BJ (cell line): Measurements from ENCODE around the gene CWC22. TPM values are rescaled to one million over a fixed set of nuclear protein-coding genes. Genes with fewer than 3 reads are reported as not detected.

Source experiments
- CTCF ChIA-PET: fragments of 350-600 bp; formaldehyde crosslinking; extraction: SDS; loops from one replicate; lab custom pipeline; 2021; ENCODE audit warnings: antibody characterized with exemption, inconsistent platforms; lab: Yijun Ruan, JAX
- POLR2A ChIA-PET: fragments of 300-600 bp; sonication (Branson Sonifier 250); formaldehyde crosslinking; extraction: SDS; loops from one replicate; lab custom pipeline; 2021; ENCODE audit warnings: antibody characterized with exemption; lab: Charles Lee
- DNase-seq: peaks from one replicate; pipeline ENCODE4 v3.0.0-alpha.2; 2011; ENCODE audit warnings: low read depth
- H3K27me3 ChIP-seq: 2 replicates; pipeline ENCODE4 v1.6.0; 2011; ENCODE audit warnings: low read length; ENCODE audit not compliant: control insufficient read depth, insufficient read depth
- H3K36me3 ChIP-seq: 2 replicates; pipeline ENCODE4 v1.5.1; 2011; ENCODE audit warnings: low read length; ENCODE audit not compliant: control insufficient read depth, insufficient read depth
- H3K4me3 ChIP-seq: 2 replicates; pipeline ENCODE4 v1.5.1; 2011; ENCODE audit warnings: low read depth, mild to moderate bottlenecking, control low read depth, low read length
- polyA plus RNA-seq: library from polyadenylated mRNA; depleted of rRNA; stranded (reverse); fragments of >200 nt; gene quantifications from 2 replicates; pipeline ENCODE4 v1.2.3, GENCODE V29; 2011
- TF ChIP-seq, protein P1 (sequence below): IDR thresholded peaks from 2 replicates; pipeline ENCODE4 v1.5.1; 2011; ENCODE audit warnings: low read depth, mild to moderate bottlenecking, control low read depth, inconsistent platforms, low read length, moderate library complexity; ENCODE audit not compliant: insufficient read depth

CWC22 gene
- polyA plus RNA-seq, 1 experiment, result 1.2 TPM

DNA sequence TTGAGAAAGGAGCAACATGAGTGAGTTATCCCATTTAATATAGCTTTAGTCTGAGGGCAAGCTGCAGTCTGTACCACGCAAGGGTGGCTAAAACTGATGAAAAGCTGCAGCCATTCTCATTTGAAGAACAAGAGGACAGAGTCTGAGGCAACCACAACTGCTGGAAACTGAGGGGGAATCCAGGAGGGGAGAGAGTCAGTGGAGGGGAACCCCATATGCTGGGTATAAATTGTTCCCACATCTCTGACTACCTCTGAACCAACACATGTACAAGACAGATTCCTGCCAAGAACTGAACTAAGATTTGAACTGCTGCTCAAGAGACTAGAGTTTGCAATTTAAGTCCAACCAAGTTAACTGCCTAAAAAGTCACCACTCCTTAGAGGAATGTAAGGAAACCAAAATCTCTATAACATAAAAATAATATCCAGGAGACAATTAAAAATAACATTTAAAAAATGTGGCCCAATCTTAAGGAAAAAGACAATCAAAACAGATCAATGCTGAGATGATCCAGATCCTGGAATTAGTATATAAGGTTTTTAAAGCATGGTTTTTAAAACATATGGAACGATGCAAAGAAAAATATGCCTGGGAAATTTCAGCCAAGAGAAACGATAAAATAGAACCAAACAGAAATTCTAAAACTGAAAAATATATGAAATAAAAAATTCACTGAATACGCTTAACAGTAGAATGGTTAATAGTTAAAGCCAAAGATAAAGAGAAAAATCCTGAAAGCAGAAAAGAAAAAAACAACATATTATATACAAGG, 11.2 kb downstream of the CWC22 start:
- ChIA-PET POLR2A (no interaction called here), CTCF (no interaction called here)
- Histone ChIP-seq H3K27me3 (no peaks in the 10 kb centered on the region), H3K4me3 (no peak overlapping the region), H3K36me3 (peaks cover 6% of the 10 kb centered on the region; the same call in 1 of the 2 replicates)
- DNase-seq, result no peak
- TF ChIP-seq, protein P1, sequence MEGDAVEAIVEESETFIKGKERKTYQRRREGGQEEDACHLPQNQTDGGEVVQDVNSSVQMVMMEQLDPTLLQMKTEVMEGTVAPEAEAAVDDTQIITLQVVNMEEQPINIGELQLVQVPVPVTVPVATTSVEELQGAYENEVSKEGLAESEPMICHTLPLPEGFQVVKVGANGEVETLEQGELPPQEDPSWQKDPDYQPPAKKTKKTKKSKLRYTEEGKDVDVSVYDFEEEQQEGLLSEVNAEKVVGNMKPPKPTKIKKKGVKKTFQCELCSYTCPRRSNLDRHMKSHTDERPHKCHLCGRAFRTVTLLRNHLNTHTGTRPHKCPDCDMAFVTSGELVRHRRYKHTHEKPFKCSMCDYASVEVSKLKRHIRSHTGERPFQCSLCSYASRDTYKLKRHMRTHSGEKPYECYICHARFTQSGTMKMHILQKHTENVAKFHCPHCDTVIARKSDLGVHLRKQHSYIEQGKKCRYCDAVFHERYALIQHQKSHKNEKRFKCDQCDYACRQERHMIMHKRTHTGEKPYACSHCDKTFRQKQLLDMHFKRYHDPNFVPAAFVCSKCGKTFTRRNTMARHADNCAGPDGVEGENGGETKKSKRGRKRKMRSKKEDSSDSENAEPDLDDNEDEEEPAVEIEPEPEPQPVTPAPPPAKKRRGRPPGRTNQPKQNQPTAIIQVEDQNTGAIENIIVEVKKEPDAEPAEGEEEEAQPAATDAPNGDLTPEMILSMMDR, result no peak

DNA sequence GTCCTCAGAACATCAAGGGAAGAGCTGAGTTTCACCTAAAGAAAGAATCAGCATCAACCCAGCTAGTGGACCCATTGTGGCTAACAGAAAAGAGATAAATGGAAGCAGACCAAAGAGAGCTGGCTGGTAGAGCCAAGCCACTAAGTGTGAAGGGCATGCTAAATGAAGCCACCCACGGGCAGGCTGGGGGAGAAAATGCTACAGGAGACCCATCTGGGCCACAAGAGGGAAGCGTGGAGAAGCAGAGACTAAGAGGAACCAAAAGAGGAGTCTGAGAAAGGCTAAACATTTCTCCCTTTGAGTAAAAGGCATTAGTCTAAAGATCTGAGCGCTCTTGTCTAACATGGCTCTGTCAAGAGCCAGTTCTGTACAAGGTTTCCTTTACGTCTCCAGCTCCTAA, 15.8 kb downstream of the CWC22 start:
- POLR2A ChIA-PET, result no interaction called here
- Histone ChIP-seq H3K4me3 (no peak overlapping the region), H3K36me3 (peaks cover 7% of the 10 kb centered on the region; the same call in 1 of the 2 replicates), H3K27me3 (no peaks in the 10 kb centered on the region)
- CTCF ChIA-PET, result interaction anchor here (1.1 to 2.3 kb wide), 3 partner anchors 9 to 90 kb away, joined by 3 to 9 read pairs (median 3); no protein-coding TSS in a partner anchor
- TF ChIP-seq, protein P1, result peak; percentile 33
- DNase-seq, result no peak

DNA sequence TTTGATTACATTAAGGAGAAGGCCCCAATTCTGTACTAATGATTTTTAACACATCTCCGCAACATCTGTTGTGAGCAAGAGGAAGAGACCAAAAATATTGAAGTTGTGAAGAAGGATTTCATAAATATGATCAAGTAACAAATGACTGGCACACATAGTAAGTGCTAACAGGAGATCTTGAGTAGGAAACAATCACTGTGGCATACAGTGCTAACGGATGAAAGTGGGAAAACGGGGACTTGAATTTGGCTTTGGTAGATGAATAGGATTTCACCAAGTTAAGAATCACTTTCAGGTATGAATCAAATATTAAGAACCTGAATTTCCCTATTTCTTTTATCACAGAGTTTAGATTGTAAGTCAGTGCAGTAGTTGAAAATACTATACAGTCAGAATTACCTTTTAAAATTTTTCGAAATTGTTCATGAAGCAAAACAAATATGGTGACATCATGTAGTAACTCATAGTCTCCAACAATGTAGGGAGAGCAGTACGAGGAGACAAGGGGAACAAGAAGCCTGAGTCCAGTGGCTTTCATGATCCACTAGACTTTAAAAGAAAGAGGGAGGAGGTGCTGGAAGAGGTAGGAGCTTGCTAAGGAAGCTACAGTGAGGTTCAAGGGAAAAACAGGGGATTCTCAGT, 16.3 kb downstream of the CWC22 start:
- TF ChIP-seq, protein P1, result no peak
- H3K4me3 ChIP-seq, result no peak overlapping the region
- DNase-seq, result no peak
- H3K36me3 ChIP-seq, result peaks cover 7% of the 10 kb centered on the region; the same call in 1 of the 2 replicates
- POLR2A ChIA-PET, result no interaction called here
- CTCF ChIA-PET, result interaction anchor here (1.1 to 2.3 kb wide), 3 partner anchors 8 to 91 kb away, joined by 3 to 9 read pairs (median 3); no protein-coding TSS in a partner anchor
- H3K27me3 ChIP-seq, result no peaks in the 10 kb centered on the region

DNA sequence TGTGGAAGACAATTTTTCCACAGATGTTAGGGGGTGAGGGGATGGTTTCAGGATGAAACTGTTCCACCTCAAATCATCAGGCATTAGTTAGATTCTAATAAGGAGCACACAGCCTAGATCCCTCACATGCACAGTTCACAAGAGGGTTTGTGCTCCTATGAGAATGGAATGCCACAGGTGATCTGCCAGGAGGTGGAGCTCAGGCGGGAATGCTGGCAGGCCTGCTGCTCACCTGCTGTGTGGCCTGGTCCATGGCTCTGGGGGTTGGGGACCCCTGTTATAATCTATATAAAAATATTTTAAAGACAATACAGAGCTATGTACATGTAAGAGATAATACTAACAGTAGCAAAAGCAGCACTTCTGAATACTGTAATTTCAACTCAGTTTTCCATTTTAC, 19.2 kb downstream of the CWC22 start:
- peaks cover 7% of the 10 kb centered on the region; the same call in 1 of the 2 replicates for H3K36me3 ChIP-seq
- no peaks in the 10 kb centered on the region for H3K27me3 ChIP-seq
- TF ChIP-seq, protein P1, result no peak
- DNase-seq, result no peak
- ChIA-PET POLR2A (no interaction called here), CTCF (no interaction called here)
- H3K4me3 ChIP-seq, result no peak overlapping the region

DNA sequence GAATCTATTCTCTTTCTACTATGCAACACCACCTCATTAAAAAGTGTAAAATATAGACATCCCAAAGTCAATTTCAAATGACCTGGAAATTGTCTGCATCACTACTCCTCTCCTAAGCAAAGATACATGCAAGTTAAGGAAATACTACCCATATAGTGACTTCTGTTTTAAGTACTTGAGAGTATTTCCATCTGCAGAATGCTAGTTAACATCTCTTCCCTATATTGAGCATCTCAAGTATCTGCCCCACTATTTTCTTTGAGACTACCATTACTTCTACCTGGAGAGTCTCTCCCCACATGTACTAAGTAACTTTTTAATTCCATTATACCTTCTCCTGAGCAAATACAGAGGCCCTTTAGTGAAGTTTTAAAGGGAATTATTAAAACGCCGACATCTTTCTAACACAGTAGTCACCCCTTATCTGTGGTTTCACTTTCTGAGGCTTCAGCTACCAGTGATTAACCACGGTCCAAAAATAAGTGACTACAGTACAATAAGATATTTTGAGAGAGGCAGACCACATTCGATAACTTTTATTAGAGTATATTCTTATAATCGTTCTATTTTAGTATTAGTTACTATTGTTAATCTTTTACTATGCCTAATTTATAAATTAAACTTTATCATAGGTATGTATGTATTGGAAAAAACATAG, 21.8 kb downstream of the CWC22 start:
- TF ChIP-seq, protein P1, result no peak
- H3K4me3 ChIP-seq, result no peak overlapping the region
- DNase-seq, result no peak
- POLR2A ChIA-PET, result no interaction called here
- H3K27me3 ChIP-seq, result no peaks in the 10 kb centered on the region
- H3K36me3 ChIP-seq, result peaks cover 2% of the 10 kb centered on the region; the same call in 1 of the 2 replicates
- CTCF ChIA-PET, result no interaction called here
